A204.1 (cell line): Measurements from ENCODE around the gene LRRC1.

Experiments
- FAIRE-seq: peaks from 2 replicates; lab custom pipeline; 2012; peaks lifted over from hg19 to GRCh38; lab: Jason Lieb, UNC

The LRRC1 gene

DNA sequence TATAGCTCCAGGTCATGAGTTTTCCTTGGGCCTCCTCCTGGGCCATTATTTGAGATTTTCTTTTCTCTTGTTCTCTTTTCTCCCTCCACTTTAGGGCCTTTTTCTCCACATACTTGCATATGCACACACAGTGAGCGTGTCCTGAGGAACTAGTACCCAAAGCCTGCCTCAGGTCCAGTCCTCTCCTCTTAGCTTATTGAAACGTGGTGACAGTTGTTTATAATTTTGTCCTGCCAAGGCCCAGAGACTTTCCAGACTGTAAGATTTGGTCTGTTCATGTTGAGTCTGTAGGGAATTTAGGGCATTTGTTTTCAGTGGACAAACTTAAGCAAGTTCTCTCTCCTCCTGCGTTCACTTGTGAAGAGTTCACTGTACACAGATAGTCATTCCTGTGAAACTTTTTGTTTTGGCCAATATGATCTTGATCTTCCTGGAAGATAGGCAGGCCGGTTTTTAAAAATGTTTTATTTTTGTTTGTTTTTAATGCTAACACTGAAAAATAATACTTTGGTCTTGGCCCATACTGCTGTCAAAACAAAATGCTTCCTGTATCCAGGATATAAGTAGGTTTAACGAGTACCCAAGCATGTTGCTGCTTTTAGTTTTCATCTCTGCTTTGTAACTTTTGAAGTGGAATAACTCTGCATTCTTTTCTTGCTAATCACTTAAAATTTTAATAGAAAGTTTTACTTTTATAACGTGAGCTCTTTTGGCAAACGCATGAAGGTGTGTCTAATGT lies 20.7 kb downstream of the LRRC1 start:
- no peak for FAIRE-seq

DNA sequence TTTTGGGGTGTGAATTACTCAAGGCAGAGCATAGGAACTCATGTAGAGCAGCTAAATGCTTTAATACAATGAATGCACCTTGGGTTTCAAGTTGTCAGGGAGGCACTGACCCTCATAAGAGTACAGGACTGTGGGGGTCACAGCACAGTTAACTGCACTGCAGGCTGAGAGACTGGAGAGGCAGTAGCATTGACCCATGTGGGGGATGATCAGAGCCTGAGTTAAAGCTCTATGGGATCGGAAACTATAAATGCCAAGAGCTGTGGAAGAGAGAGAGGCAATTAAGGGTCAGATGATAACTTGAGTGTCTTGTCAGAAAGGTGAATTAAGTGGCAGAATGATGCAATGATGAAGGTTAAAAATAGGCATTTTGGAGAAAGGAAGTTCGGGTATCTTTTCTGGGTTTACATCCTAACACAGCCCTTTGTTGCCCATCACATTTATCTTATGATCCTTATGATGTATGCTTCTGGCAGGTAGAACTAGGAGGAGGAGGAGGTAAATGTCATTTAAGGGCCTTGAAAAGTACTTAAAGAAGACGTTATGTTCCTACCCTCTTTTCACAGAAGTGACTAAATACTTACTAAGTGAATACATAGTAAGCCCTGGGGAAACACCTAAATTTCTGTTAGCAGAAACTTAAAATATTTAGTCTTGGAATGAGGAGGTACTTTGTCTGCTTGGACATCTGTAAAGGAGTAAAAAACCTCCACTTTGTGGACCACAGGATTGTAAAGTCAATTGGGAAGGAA lies 24.2 kb downstream of the LRRC1 start:
- no peak for FAIRE-seq

DNA sequence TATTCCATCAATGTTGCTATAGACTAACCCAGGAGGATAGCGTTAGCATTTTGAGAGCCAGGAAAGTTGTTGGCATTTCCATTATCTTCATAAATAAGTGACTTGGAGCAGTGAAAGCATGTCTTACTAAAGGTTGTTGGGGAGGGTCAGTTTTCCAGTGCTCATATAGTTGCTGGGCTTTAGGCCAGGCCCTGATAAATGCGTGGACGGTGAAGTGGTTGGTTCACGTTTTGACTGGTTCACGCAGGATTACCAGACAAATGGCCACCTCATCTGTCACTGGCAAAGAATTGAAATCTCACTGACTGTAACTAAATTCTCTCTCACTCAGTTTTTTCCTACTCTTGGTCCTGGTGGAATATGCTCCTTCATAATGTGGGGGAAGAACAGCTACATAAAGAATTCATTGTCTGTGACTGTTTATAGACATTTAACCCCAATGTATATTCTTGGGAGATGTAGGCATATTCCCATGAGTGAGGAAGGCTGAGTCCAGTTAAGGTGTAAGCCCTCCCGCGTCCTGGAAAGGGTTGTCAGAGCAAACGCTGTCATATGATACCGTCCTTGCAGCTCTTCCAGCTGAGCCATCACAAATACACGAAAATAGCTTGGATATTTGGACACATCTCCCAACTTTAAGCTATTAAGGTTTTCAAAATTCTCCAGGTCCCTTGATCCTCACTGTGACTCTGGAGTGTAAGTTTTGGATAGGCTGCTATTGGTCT lies 27.8 kb downstream of the LRRC1 start:
- no peak for FAIRE-seq

DNA sequence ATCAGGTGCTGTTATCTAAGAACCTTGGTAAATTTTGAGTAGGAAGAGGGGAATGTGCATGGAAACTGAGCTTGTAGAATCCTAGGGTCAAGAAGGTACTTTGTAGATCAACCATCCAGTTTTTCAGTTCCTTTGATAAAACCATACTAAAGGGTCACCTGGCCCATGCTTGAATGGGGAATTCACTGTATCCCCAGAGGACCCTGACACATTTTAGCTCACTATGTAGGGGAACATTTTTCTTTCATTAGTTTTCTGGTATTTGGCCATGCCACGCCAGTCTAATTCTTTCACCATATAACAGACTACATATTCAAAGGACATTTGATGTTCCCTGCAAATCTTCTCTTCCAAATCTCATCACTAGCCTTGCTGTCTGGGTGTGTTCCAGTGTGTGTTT lies 29.9 kb downstream of the LRRC1 start:
- FAIRE-seq, result no peak

DNA sequence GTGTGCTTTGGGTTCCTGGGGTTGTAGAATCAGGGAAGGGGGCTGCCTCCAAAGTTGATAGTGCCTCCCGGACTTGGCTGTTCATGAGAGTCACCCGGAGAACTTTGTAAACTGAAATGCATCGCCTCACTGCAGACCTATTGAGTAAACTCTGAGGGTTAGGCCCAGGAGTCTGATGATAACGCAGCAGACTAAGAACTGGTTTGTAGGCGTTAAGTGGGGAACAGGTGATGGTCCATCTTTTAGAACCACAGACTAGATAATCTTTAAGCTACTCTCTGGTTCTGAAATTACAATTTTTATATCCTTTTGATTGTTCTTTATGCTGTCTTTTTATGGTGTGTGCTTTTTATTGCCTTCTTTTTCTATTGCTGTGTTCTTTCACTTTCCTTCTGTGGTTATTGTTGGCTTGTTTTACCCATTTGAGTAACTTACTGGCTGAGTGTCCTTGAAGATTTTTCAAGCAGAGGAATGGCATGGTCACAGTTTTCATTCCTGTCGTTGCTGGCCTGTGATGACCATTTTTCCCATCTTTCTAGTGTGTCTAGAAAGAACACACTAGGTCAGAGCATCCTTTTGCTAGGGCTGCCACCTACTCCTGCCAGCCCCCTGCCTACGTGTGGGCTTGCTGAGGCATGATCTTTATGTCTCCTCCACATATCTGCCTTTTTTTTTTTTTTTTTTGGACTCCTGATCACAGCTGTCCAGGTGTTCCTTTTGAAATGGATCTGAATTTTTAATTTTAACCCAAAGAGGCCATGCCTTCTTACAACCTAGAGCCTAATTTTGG lies 30.9 kb downstream of the LRRC1 start:
- FAIRE-seq, result no peak

DNA sequence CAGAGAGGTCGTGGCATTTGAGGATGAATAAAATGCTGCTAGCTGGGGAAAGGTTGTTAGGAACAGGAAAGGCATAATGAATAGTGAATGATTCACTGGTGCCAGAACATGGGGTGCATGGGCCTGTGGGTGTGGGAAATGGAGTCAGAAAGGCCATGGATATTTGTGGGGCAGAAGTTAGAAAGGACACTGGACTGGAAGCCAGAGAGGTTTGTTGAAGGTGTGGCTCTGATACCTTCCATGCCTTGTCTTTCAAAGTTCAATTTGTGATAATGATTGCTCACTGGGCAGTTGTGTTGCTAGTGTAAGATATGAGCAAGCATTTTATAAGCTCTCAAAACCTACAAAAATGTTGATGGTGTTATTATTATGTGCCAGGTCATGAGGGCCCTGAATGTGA lies 32.7 kb downstream of the LRRC1 start:
- no peak for FAIRE-seq

DNA sequence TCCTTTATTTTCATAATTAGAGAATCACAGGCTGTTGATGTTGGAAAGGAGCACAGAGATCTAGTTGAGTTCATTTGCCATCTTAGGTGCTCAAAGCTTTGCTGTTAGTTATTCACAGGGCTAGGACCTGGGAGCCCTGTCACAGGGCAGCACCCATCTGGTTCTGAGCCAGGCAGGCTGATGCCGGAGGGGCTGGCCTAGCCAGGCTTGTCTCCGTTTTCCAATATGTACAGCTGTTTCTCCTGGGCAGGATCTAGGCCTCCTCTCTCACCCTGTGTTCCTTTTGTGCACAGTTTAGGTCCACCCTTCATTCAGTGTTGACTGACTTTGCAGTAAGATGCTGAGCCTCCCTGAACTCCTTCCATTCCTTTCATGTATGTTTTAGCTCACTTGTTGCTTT lies 33.4 kb downstream of the LRRC1 start:
- no peak for FAIRE-seq

DNA sequence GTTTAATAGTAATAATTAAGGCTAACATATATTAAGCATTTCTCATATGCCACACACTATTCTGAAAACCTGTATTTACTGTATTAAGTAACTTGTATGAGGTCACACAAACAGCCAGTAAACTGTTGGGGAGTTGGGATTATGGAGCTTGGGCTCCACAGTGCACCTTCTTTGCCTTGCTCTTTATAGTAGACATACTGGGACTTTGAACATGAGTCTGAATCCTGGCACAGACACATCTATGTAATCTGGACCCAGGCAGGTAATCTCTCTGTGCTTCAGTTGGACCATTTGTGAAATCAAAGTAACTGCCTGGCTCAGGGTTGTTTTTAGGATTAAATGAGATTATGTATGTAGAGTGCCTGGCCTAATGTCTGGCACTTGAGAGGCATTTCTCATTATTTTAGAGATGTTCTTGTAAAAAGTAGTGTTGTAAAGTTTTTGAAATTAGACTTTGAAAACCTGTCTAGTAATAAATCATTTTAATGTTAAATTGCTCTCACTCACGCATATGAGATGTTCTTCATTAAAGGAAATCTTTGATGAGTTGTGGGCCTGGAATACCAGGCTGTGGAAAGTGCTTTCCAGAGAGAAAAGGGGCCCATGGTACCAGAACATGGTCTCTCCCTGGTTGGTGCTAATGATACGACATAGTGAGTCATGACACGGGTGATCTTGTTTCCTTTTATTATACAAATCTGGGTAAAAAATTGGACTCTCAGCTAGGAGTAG lies 34.3 kb downstream of the LRRC1 start:
- no peak for FAIRE-seq

DNA sequence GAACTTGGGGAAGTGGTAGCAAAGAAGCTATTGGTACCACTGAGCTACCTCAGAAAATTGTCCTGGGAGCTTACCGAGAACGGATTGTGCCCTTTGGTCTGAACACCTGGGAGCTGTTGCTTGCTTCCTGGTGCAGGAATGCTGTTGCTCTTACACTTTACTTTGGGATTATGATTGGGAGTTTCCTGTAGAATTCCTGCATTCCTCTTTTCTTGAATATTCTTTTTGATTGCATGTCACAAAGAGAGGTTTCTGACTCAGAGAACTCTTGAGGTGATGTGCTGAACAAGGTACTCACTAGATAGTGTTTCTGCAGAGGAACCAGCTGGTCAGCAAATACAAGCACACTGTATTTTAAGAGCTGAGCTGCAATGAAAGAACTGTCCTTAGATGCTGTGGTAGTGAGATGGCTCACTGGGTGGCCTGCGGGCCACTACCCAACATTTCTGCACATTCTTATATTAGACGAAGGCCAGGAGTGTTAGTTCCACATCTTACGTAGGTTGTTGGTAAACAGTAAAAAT lies 35.0 kb downstream of the LRRC1 start:
- FAIRE-seq, result no peak

DNA sequence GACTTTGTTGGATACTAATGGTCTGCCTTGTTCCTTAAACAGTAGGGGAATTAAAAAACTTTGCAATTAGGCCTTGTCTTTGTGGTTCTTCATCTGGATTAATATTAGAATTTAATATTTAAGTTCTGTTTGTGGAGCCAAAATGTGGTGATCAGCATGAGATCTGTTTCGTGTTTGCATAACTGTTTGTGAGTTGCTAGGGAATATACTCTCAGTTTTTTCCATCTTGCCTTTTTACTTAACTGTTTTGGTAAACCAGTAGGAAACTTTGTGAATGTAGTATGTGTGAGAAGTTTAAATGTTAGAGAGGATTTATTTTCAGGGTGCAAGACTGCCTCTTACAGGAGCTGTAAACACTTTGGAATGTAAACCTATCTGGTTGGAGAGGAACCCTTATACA lies 35.6 kb downstream of the LRRC1 start:
- FAIRE-seq, result no peak

DNA sequence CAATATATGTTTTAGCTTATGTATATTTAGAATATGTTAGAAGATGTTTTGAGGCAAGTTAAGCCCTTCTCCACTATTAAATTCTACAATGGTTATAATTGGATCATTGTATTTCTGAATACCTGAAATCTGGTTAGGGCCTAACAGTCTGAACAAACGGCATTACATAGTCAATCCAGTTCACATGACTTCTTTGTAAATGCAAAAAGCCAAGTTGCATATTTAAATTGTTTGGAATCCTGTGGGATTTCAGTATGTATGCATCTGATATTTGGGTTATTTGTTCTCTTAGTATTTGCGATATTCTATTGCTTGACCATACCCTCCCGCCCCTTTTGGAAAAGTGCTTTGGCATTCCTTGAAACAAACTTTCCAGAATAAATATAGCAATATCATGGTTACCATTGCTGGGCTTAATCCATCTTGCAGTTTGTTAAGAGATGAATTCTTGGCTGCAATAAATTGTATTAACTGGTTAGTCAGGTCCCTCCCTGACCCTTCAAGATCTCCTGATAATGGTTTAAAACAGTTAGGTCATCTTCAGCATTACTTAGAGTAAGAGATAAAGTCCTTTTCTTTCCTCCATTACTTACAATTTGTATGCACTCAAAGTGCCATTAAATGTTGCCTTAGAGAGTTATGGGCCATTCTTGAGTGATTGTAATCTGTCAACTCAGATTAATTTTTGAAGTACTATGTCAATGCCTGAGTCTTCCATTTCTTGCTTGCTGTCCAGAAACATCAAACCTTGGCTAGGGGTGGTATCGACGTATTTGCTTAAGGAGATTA lies 36.5 kb downstream of the LRRC1 start:
- no peak for FAIRE-seq

DNA sequence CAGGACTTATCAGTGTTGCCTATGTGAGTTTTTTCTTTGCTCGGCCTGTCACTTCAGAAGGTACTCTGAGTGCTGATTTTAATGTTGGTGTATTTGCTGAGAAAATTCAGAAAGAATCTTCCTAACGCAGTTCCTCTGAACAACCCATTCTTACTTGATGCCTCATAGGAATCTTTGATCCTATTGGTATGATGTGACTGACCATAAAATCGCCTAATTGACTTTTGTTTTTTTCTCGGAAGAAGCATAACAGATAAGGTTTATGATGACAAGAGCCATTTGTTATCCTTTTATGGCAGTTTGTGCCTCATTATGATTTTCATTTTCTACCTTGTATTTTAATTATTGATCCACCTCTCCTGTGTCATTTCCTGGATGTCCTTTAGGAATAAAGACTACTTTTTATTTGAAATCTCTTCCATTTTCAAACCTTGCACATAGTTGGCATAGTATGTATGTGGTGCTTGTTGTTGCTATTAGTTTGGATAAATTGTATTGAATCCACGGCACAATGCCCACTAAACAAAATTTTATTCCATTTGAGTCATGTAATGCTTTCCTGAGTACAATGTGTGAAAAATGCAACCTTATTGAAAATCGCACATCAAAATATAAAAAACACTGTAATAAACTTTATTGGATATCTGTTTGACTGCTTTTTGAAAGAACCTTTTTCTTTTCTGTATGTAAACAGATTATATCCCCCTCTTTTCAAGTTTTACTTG lies 37.3 kb downstream of the LRRC1 start:
- no peak for FAIRE-seq

DNA sequence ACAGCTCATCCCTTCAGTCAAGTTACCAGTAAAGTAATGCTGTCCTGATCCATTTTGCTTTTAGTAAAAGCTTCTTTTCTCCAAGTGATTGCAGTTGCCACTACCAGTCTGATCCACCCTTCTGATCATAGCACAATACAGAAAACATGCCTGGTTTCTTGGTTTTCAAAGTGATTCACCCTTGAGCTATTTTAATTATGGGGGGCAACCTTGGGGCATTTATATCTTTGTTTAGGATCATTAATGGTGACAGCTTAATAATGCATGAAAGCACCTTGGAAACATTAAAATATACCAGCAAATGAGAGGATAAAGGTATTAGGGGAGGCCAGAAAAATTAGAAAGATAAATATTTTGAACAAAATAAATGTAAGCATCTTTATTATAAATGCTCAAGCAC lies 38.4 kb downstream of the LRRC1 start:
- no peak for FAIRE-seq

DNA sequence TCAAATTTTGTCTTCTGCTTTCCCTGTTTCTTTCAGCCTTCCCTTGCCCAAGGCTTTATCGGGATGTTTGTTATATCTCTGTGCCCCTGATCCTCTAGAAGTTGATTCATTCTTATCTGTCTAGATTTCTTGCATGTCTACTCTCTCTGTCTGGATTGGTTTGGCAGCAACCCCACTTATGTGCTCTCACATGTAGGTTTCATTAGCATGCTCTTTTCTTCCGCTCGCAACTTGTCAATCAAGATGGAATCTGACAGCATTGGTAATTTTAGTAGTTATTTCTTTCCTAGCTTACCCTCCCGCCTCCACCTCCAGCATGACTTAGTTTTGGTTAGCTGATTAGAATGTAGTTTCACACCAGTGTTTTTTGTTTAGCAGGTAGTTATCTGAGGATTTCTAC lies 39.3 kb downstream of the LRRC1 start:
- FAIRE-seq, result no peak

DNA sequence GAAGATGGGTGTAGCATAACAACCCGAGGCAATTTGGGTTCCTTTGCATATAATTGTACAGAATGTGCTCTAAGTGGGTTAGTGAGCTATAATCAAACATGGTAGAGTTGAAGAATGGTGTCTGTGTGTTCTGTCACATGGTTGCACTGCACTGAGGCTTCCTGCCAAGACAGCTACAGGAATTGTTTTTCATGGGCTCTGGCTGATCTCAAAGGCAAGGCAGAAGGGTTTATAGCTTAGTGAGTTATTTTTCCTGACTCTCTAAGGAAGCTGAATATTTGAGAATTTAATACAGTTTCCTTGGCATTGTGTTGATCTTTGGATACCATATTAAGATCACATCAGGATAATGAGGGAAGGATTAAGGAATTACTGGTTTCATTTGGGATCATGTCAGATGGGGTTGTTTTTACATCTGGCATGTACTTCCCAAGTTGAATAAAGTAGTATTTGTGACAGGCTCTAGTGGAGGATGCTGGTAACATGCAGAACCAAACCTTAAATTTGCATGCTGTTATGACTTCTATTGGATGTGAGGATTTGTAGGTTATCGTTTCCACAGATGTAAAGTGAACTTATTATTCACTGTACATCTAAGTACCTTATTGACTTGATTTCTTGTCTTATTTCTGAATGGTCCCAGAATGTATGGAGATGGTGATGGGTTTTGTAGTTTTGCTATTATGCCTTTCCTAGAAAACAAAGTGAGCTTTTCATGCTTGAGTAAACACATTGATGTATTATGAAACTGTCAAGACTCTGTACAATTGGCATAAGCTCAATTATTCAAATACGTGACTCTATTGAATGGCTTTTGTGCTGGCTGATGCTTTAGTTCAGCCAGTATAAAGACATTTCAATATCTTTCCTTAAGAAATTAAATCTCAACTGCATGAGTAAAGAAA lies 43.3 kb downstream of the LRRC1 start:
- no peak for FAIRE-seq

DNA sequence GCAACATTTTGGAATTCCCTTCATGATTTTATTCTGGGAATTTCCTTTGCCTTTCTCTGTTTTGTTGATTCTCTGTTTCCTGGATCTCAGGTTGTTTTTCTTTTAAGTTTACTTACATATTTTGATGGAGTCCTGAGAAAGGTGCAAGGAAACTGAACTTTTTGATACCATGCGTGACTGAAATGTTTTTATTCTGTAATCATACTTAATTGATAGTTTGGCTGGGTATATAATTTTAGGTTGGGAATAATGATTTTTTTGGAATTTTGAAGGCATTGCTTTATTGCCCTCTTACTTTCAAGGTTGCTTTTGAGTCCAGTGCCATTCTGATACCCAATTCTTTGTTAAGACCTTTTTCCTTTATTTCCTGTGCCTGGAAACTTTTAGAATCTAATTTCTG lies 45.2 kb downstream of the LRRC1 start:
- no peak for FAIRE-seq

DNA sequence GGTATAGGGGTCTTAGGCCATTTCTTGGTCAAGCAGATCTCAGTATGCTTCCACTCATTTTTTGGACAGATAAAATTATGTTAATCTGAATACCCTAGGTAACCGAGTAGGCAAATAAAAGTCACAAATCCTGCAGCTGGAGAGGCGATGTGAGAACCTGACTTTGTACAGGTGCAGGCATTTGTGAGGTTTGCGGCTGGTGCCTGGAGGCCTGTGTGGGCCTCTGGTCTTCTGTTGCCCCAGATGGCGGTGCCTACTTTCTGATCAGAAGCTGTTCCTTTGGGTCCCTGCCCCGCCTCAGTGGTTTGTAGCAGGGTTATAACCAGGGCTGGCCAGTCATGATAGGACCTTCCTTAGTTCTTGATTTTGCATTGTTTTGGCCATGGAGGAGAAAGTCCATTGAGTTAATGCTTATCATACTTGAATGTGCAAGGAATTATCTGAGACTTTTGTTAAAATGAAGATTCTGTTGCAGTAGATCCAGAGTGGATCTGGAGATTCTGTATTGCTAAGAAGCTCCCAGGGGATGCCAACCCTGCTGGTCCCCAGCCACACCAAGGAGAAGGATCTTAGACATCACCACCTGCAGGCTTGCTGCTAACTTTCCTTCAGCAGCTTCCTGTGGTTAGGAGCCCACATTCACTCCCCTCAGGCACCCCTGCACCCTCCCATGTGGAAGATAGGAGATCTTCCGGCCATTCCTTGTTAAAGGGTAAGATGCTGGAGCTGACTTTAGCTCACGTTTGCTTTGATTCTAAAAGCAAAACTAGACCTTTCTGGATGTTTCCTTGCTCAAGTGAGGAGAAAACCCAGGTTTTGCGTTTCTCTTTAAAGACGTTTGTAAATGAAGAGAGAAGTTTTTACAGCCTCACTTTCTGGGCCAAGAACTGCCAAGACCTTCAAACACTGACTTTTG lies 50.7 kb downstream of the LRRC1 start:
- FAIRE-seq, result no peak

DNA sequence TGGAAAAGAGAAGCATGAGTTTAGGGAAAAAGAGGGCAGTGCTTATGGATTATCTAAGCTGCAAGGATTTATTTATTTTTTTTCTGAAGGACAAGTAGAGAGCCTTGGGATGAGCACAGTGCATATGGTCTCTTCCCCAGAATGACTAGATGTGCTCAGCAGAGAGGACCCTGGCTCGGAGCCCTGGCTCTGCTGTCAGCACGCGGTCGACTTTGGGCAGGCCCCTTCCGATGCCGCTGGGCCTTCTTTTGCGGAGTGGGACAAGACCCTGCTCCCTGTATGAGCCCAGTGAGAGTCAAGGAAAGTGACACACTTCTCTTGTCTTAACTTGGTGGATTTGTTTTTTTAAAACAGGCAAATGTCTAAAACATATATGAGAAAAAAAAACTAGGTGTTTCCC lies 51.4 kb downstream of the LRRC1 start:
- no peak for FAIRE-seq
